HG03354 (cell line): ENCODE data around the gene ADD2.
"Not testable (repeated sequence)": the region's sequence is repeated elsewhere in the genome, so short reads cannot be mapped to it uniquely, and the experiment has no call there.

Experiments
- ATAC-seq: cut with Tn5 transposase; IDR thresholded peaks from one replicate; pipeline ENCODE4 v1.9.1; 2021; ENCODE audit warnings: mild to moderate bottlenecking; ENCODE audit not compliant: unreplicated experiment, poor library complexity, severe bottlenecking

The ADD2 gene

GRCh38 chr2:70656421-70657010, 111.5 kb downstream of the ADD2 start:
- ATAC-seq: no peak

GRCh38 chr2:70655786-70656185, 112.2 kb downstream of the ADD2 start:
- ATAC-seq: no peak

- ATAC-seq: not testable (repeated sequence)
Observed at GRCh38 chr2:70655211-70655610, 112.8 kb downstream of the ADD2 start.

GRCh38 chr2:70651727-70652126, 116.3 kb downstream of the ADD2 start:
- no peak for ATAC-seq

GRCh38 chr2:70651014-70651413, 117.0 kb downstream of the ADD2 start:
- no peak for ATAC-seq

- ATAC-seq: no peak
Observed at GRCh38 chr2:70648961-70649360, 119.0 kb downstream of the ADD2 start.

- ATAC-seq: no peak
Observed at GRCh38 chr2:70647873-70648481, 120.0 kb downstream of the ADD2 start.

GRCh38 chr2:70646420-70646818, 121.6 kb downstream of the ADD2 start:
- ATAC-seq: no peak

- no peak for ATAC-seq
Observed at GRCh38 chr2:70645733-70646419, 122.1 kb downstream of the ADD2 start.

- ATAC-seq: no peak
Observed at GRCh38 chr2:70643715-70644114, 124.3 kb downstream of the ADD2 start.

- ATAC-seq: no peak
Observed at GRCh38 chr2:70641263-70641784, 126.7 kb downstream of the ADD2 start.

GRCh38 chr2:70639841-70640436, 128.1 kb downstream of the ADD2 start:
- no peak for ATAC-seq

GRCh38 chr2:70638561-70638960, 129.4 kb downstream of the ADD2 start:
- ATAC-seq: no peak

- no peak for ATAC-seq
Observed at GRCh38 chr2:70633508-70633907, 134.5 kb downstream of the ADD2 start.

GRCh38 chr2:70632966-70633365, 135.0 kb downstream of the ADD2 start:
- no peak for ATAC-seq

GRCh38 chr2:70632388-70632787, 135.6 kb downstream of the ADD2 start:
- ATAC-seq: no peak

GRCh38 chr2:70630761-70631160, 137.2 kb downstream of the ADD2 start:
- no peak for ATAC-seq

GRCh38 chr2:70627211-70627898, 140.6 kb downstream of the ADD2 start:
- ATAC-seq: no peak

- ATAC-seq: no peak
Observed at GRCh38 chr2:70626254-70626990, 141.6 kb downstream of the ADD2 start.
